CD14-positive monocyte (primary cell): ENCODE measurements around the gene CENPP. TPM values are rescaled to one million over a fixed set of nuclear protein-coding genes. Genes with fewer than 3 reads are reported as not detected.

Experiments
- DNase-seq, 3 donors: peaks; one replicate each; pipeline ENCODE4 v3.0.0-alpha.2; 2011 to 2022
- H2AFZ ChIP-seq: 2 replicates; pipeline ENCODE4 v1.6.0; 2012; ENCODE audit warnings: mild to moderate bottlenecking, low read depth, low read length, inconsistent platforms; ENCODE audit not compliant: insufficient read depth, poor library complexity, severe bottlenecking
- H3K27ac ChIP-seq, 2 donors: 1 replicate in 1 of 2; 2 replicates in 1 of 2; pipeline ENCODE4 v1.5.1; 2012 to 2013; ENCODE audit warnings: low read length in 2 of 2, control low read depth in 1 of 2, inconsistent platforms in 1 of 2, low read depth in 1 of 2, mild to moderate bottlenecking in 1 of 2
- H3K27me3 ChIP-seq, 2 donors: one replicate each; pipeline versions ENCODE4 v1.6.0 to v1.6.1; 2011 to 2013; ENCODE audit warnings: low read length in 2 of 2; ENCODE audit not compliant: control insufficient read depth in 2 of 2, insufficient read depth in 2 of 2
- H3K36me3 ChIP-seq, 2 donors: replicated peaks in 1 of 2; 1 replicate in 1 of 2; 2 replicates in 1 of 2; pipeline versions ENCODE4 v1.5.1 to v1.6.1; 2012 to 2013; ENCODE audit warnings: low read length in 2 of 2, control low read depth in 1 of 2, inconsistent platforms in 1 of 2, mild to moderate bottlenecking in 1 of 2; ENCODE audit not compliant: insufficient read depth in 2 of 2, control insufficient read depth in 1 of 2
- H3K4me1 ChIP-seq, 2 donors: 1 replicate in 1 of 2; 2 replicates in 1 of 2; pipeline versions ENCODE4 v1.5.1 to v1.6.1; 2012 to 2013; ENCODE audit warnings: low read length in 2 of 2, control low read depth in 1 of 2, inconsistent platforms in 1 of 2, mild to moderate bottlenecking in 1 of 2, moderate library complexity in 1 of 2; ENCODE audit not compliant: insufficient read depth in 2 of 2, control insufficient read depth in 1 of 2
- H3K4me2 ChIP-seq: replicated peaks from 2 replicates; pipeline ENCODE3; 2012; ENCODE audit warnings: low read length, moderate library complexity, mild to moderate bottlenecking; ENCODE audit not compliant: poor library complexity, severe bottlenecking; ENCODE audit errors: extremely low read depth
- H3K4me3 ChIP-seq, 3 experiments: fragments of 200-600 bp in 1 of 3; sonication (generic) in 1 of 3; replicated peaks in 1 of 3; 1 replicate in 2 of 3; 2 replicates in 1 of 3; pipeline ENCODE4 v1.5.1; 2011 to 2013; ENCODE audit warnings: low read length in 3 of 3, mild to moderate bottlenecking in 3 of 3, control low read depth in 2 of 3, low read depth in 2 of 3, inconsistent platforms in 1 of 3, moderate library complexity in 1 of 3
- H3K79me2 ChIP-seq: 2 replicates; pipeline ENCODE4 v1.6.0; 2012; ENCODE audit warnings: mild to moderate bottlenecking, control low read depth, inconsistent platforms, low read length, moderate library complexity; ENCODE audit not compliant: insufficient read depth
- H3K9ac ChIP-seq: 2 replicates; pipeline ENCODE4 v1.6.0; 2017; ENCODE audit warnings: low read length, mild to moderate bottlenecking; ENCODE audit not compliant: insufficient read depth, poor library complexity, severe bottlenecking
- H3K9me3 ChIP-seq, 2 donors: replicated peaks in 1 of 2; 1 replicate in 1 of 2; 2 replicates in 1 of 2; pipeline versions ENCODE4 v1.5.1 to v1.6.1; 2012 to 2013; ENCODE audit warnings: low read length in 2 of 2, control low read depth in 1 of 2; ENCODE audit not compliant: control insufficient read depth in 1 of 2, insufficient read depth in 1 of 2
- H4K20me1 ChIP-seq: 2 replicates; pipeline ENCODE4 v1.6.0; 2012; ENCODE audit warnings: mild to moderate bottlenecking, low read length, control low read depth, moderate library complexity; ENCODE audit not compliant: insufficient read depth
- H3K27ac Mint-ChIP-seq, 7 donors: one replicate each; pipeline ENCODE4 v1.8.0; 2020; ENCODE audit warnings: mild to moderate bottlenecking in 7 of 7, mixed read lengths in 7 of 7, moderate library complexity in 6 of 7, inconsistent platforms in 2 of 7
- H3K27me3 Mint-ChIP-seq, 3 donors: one replicate each; pipeline ENCODE4 v1.8.0; 2021 to 2022; ENCODE audit warnings: low read depth in 3 of 3, mild to moderate bottlenecking in 3 of 3, mixed read lengths in 3 of 3, moderate library complexity in 3 of 3, inconsistent platforms in 1 of 3
- H3K36me3 Mint-ChIP-seq, 2 donors: one replicate each; pipeline ENCODE4 v1.8.0; 2020; ENCODE audit warnings: mixed read lengths in 2 of 2, inconsistent platforms in 1 of 2, mild to moderate bottlenecking in 1 of 2
- H3K4me1 Mint-ChIP-seq: one replicate; pipeline ENCODE4 v1.8.0; 2020; ENCODE audit warnings: mild to moderate bottlenecking, mixed read lengths
- H3K4me3 Mint-ChIP-seq, 2 donors: one replicate each; pipeline ENCODE4 v1.8.0; 2020; ENCODE audit warnings: mild to moderate bottlenecking in 2 of 2, mixed read lengths in 2 of 2, moderate library complexity in 1 of 2
- H3K9me3 Mint-ChIP-seq, 7 donors: one replicate each; pipeline ENCODE4 v1.8.0; 2020 to 2022; ENCODE audit warnings: mixed read lengths in 7 of 7, mild to moderate bottlenecking in 6 of 7, moderate library complexity in 6 of 7, inconsistent platforms in 2 of 7
- CTCF ChIP-seq: fragments of 200-600 bp; IDR thresholded peaks from one replicate; pipeline ENCODE4 v1.8.0; 2022; ENCODE audit warnings: antibody characterized with exemption, mild to moderate bottlenecking
- WGBS: methylation state at CpG from one replicate; pipeline ENCODE4 v1.1.5; 2013; ENCODE audit warnings: missing lambda C conversion rate; ENCODE audit not compliant: insufficient coverage; 5-methylcytosine and 5-hydroxymethylcytosine counted together
- intact Hi-C, 2 donors: fragments of 100-400 bp; cut with micrococcal nuclease; formaldehyde crosslinking; loops; one replicate each; pipeline versions ENCODE4 v1.15.0 to v1.15.1; 2023
- polyA plus RNA-seq, 3 donors: library from polyadenylated mRNA; depleted of rRNA in 1 of 3; unstranded in 2 of 3; stranded (reverse) in 1 of 3; fragments of 300-500 nt in 2 of 3; fragments of >200 nt in 1 of 3; fragmentation: Illumina TruSeq in 2 of 3; gene quantifications; 1 replicate in 2 of 3; 2 replicates in 1 of 3; pipeline ENCODE4 v1.2.3, GENCODE V29; 2012 to 2021

CENPP gene
- polyA plus RNA-seq, 3 donors: 0.50 to 1.1 (median 1.1) TPM

GRCh38 chr9:92601451-92601850, 275.7 kb downstream of the CENPP start:
- Mint-ChIP-seq H3K9me3 (peaks cover 3 to 21% (median 10%) of the 10 kb centered on the region in 7 donors), H3K27ac (no peak overlapping the region), H3K4me3 (no peak overlapping the region), H3K4me1 (peaks cover 15% of the 10 kb centered on the region), H3K36me3 (peaks cover 0 to 3% of the 10 kb centered on the region in 2 donors), H3K27me3 (peaks cover 0 to 1% (median 0%) of the 10 kb centered on the region in 3 donors)
- DNase-seq: no peak
- H4K20me1 ChIP-seq: no peaks in the 10 kb centered on the region
- no peaks in the 10 kb centered on the region for H3K36me3 ChIP-seq
- WGBS: 100% methylated on average over 9 of the region's 12 CpGs
- no peak for TF ChIP-seq CTCF
- intact Hi-C loops: no loop called here
- no peaks in the 10 kb centered on the region for H3K27me3 ChIP-seq
- no peaks in the 10 kb centered on the region for H3K79me2 ChIP-seq
- no peak overlapping the region for H2AFZ ChIP-seq
- peaks cover 9 to 17% of the 10 kb centered on the region in 2 donors for H3K4me1 ChIP-seq
- no peak overlapping the region for H3K4me3 ChIP-seq
- no peak overlapping the region for H3K27ac ChIP-seq
- no peak overlapping the region for H3K4me2 ChIP-seq
- peaks cover 6 to 14% of the 10 kb centered on the region in 2 donors for H3K9me3 ChIP-seq
- H3K9ac ChIP-seq: no peak overlapping the region

DNA sequence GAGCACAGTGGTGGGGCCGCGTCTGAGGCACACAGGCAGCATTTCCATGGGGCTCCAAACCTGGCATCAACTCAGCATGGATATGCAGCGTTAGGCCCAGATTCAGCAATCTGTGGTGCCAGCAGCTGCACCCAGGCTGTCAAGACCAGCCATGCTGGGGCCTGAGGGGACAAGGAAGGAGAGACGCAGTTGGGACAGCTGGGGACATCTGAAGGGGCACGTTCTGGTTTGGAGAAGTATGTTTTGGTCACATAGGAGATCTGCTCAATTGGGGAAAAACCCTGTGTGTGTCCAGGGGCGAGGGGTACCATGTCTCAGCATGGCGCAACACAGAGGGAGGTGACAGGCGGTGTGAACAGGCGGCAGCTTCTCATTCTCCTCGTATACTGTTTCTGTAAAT, 276.7 kb downstream of the CENPP start:
- H3K27me3 Mint-ChIP-seq: peaks cover 0 to 2% (median 0%) of the 10 kb centered on the region in 3 donors
- intact Hi-C loops: no loop called here
- Histone ChIP-seq H3K36me3 (no peaks in the 10 kb centered on the region), H2AFZ (no peak overlapping the region), H3K4me3 (no peak overlapping the region), H3K27ac (no peak overlapping the region), H4K20me1 (no peaks in the 10 kb centered on the region), H3K9me3 (peaks cover 6 to 14% of the 10 kb centered on the region in 2 donors), H3K4me2 (no peak overlapping the region), H3K9ac (no peak overlapping the region), H3K79me2 (no peaks in the 10 kb centered on the region), H3K27me3 (no peaks in the 10 kb centered on the region), H3K4me1 (peaks cover 5 to 9% of the 10 kb centered on the region in 2 donors)
- DNase-seq: no peak
- WGBS: 88% methylated on average over 10 of the region's 10 CpGs
- H3K9me3 Mint-ChIP-seq: peaks cover 3 to 21% (median 10%) of the 10 kb centered on the region in 7 donors
- TF ChIP-seq CTCF: no peak
- H3K36me3 Mint-ChIP-seq: peaks cover 0 to 3% of the 10 kb centered on the region in 2 donors
- no peak overlapping the region for H3K4me3 Mint-ChIP-seq
- H3K4me1 Mint-ChIP-seq: peaks cover 8% of the 10 kb centered on the region
- H3K27ac Mint-ChIP-seq: no peak overlapping the region
